ENCODE data around the gene ERC2. TPM values are rescaled to one million over a fixed set of nuclear protein-coding genes. Genes with fewer than 3 reads are reported as not detected.

The ERC2 gene
- total RNA-seq, 2 donors from 2014 or later = 0.14 TPM; not detected in 1

GRCh38 chr3:55683666-55684270 lies 784.5 kb downstream of the ERC2 start:
- intact Hi-C loops (cut with DNase I, micrococcal nuclease) = no loop called here
- DNase-seq (no peak), ATAC-seq (no peak)

- no peak for ATAC-seq
- intact Hi-C loops (cut with DNase I, micrococcal nuclease) = no loop called here
- no peak for DNase-seq
These were observed 785.8 kb downstream of the ERC2 start for GRCh38 chr3:55682461-55682860.

- intact Hi-C loops (cut with DNase I, micrococcal nuclease) = no loop called here
- DNase-seq = no peak
- ATAC-seq = no peak
These were observed 789.6 kb downstream of the ERC2 start for GRCh38 chr3:55678546-55679216.

GRCh38 chr3:55676643-55677042 lies 791.6 kb downstream of the ERC2 start:
- ATAC-seq (no peak), DNase-seq (no peak)
- intact Hi-C loops (cut with DNase I, micrococcal nuclease) = no loop called here

- ATAC-seq = no peak
- intact Hi-C loops (cut with DNase I, micrococcal nuclease) = no loop called here
These were observed 792.8 kb downstream of the ERC2 start for GRCh38 chr3:55675478-55675877.

GRCh38 chr3:55673764-55674163 lies 794.5 kb downstream of the ERC2 start:
- ATAC-seq (peak; percentile 96), DNase-seq (peak in 1 of 2 donors; percentile 51)
- intact Hi-C loops (cut with DNase I, micrococcal nuclease) = no loop called here

More at GRCh38 chr3:55675478-55675877, 792.8 kb downstream of the ERC2 start:
- DNase-seq = no peak

GRCh38 chr3:55669133-55669532 lies 799.1 kb downstream of the ERC2 start:
- intact Hi-C loops (cut with DNase I, micrococcal nuclease) = no loop called here
- DNase-seq = no peak
- ATAC-seq = no peak

GRCh38 chr3:55668359-55668758 lies 799.9 kb downstream of the ERC2 start:
- DNase-seq (no peak), ATAC-seq (no peak)
- intact Hi-C loops (cut with DNase I, micrococcal nuclease) = no loop called here

GRCh38 chr3:55664387-55664786 lies 803.9 kb downstream of the ERC2 start:
- ATAC-seq (no peak), DNase-seq (no peak)
- intact Hi-C loops (cut with DNase I, micrococcal nuclease) = no loop called here

- no peak for DNase-seq
- intact Hi-C loops (cut with DNase I, micrococcal nuclease) = no loop called here
- ATAC-seq = no peak
These were observed 805.6 kb downstream of the ERC2 start for GRCh38 chr3:55662683-55663082.

- intact Hi-C loops (cut with DNase I, micrococcal nuclease) = no loop called here
- DNase-seq = no peak
- ATAC-seq = no peak
These were observed 806.7 kb downstream of the ERC2 start for GRCh38 chr3:55661571-55661970.

- DNase-seq (no peak), ATAC-seq (no peak)
- intact Hi-C loops (cut with DNase I, micrococcal nuclease) = no loop called here
These were observed 807.1 kb downstream of the ERC2 start for GRCh38 chr3:55661141-55661540.

- intact Hi-C loops (cut with DNase I, micrococcal nuclease) = no loop called here
- peak; percentile 92 for ATAC-seq
These were observed 807.6 kb downstream of the ERC2 start for GRCh38 chr3:55660642-55661041.

GRCh38 chr3:55659701-55660100 lies 808.6 kb downstream of the ERC2 start:
- ATAC-seq (no peak), DNase-seq (no peak)
- intact Hi-C loops (cut with DNase I, micrococcal nuclease) = no loop called here

More at GRCh38 chr3:55660642-55661041, 807.6 kb downstream of the ERC2 start:
- no peak for DNase-seq

- ATAC-seq (no peak), DNase-seq (no peak)
- intact Hi-C loops (cut with DNase I, micrococcal nuclease) = no loop called here
These were observed 809.3 kb downstream of the ERC2 start for GRCh38 chr3:55658690-55659562.

- no peak for ATAC-seq
- no peak for DNase-seq
- intact Hi-C loops (cut with DNase I, micrococcal nuclease) = no loop called here
These were observed 810.0 kb downstream of the ERC2 start for GRCh38 chr3:55658270-55658669.

- DNase-seq (no peak), ATAC-seq (no peak)
- intact Hi-C loops (cut with DNase I, micrococcal nuclease) = no loop called here
These were observed 812.7 kb downstream of the ERC2 start for GRCh38 chr3:55655544-55655943.

GRCh38 chr3:55654123-55654760 lies 814.0 kb downstream of the ERC2 start:
- ATAC-seq (no peak), DNase-seq (no peak)
- intact Hi-C loops (cut with DNase I, micrococcal nuclease) = no loop called here

- intact Hi-C loops (cut with DNase I, micrococcal nuclease) = no loop called here
- DNase-seq (no peak), ATAC-seq (no peak)
These were observed 817.3 kb downstream of the ERC2 start for GRCh38 chr3:55651011-55651410.
